HG03025 (cell line): ENCODE results near the gene SIAH1.
"Not testable (repeated sequence)": the region's sequence is repeated elsewhere in the genome, so short reads cannot be mapped to it uniquely, and the experiment has no call there.

Experiments used
- ATAC-seq: cut with Tn5 transposase; IDR thresholded peaks from one replicate; pipeline ENCODE4 v1.9.1; 2021; ENCODE audit warnings: mild to moderate bottlenecking, moderate library complexity; ENCODE audit not compliant: unreplicated experiment, low FRiP score

The SIAH1 gene, protein sequence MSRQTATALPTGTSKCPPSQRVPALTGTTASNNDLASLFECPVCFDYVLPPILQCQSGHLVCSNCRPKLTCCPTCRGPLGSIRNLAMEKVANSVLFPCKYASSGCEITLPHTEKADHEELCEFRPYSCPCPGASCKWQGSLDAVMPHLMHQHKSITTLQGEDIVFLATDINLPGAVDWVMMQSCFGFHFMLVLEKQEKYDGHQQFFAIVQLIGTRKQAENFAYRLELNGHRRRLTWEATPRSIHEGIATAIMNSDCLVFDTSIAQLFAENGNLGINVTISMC

GRCh38 chr16:48385253-48386150, at the start of gene SIAH1:
Gene SIAH1, minus strand, starts transcription at chr16:48385413. Its CDS starts 22,985 bp downstream, at chr16:48362428.
- ATAC-seq = peak; percentile 68

DNA sequence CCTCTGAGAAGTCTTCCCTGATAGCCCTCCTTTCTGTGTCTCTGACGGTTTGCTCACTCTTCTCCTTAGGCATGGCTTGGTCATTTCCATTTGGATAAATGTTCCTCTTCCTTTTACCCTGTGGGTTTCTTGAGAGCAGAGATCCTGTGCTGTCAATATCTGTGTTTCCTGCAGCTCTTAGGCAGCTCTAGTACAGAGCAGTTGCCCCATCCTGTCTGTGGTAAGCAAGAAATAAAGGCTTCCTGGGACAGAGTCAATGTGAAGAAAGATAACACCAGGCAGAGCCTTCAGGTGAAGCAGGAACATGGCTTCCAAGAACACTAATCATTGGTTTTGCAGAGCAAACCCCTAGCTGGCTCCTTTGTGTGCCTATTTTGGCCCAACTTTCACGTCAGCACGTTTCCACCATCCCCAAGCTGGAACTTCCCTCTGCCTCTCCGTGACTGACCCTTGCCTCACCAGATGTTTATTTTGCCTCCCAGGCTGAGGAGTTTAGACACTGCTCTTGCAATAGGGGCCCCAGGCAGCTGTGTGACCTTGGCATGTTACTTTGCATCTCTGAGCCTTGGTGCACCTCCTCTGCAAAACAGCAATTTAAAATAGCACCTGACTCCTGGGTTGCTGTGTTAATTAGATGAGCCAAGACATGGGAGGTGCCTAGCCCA, 49.6 kb upstream of the SIAH1 start:
- ATAC-seq = no peak

GRCh38 chr16:48433850-48434530, 48.8 kb upstream of the SIAH1 start:
- ATAC-seq = no peak

- ATAC-seq = no peak
These were observed 48.1 kb upstream of the SIAH1 start for GRCh38 chr16:48433116-48433849.

DNA sequence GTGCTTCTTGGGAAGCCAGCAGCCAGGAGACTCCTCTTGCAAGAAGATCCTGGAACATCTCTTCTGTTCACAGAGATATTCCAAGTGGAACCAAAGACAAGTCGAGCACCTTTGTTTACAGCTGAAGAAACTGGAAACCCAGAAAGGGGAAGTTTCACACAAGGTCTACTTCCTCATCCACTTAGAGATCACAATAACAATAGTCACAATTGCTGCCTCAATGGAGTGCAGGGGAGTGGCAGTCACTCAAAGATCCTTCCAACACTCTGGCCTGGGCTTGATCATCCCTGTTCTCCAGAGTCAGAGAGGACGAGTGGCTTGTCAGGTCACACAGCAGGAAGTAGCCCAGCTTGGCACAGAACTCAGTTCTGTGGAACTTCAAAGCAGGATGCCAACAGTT, 46.9 kb upstream of the SIAH1 start:
- peak; percentile 85 for ATAC-seq

DNA sequence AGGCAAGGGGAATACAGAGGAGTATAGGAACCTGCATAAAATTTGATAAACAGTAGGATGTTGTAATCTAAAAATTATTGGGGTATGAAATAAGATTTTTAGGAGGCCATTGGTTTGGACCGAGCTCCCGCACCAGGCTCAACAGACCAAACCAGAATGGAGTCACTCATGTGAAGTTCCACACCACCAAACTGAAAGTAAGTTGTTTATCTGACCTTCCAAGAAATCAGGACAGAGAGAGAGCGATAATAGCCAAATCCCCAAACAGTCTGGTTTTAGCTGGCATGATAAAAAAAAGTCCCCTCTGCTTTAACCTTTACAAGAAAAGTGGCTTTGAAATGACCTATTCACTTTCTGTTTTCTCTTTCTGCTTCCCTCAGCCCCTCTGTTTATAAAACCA, 45.7 kb upstream of the SIAH1 start:
- ATAC-seq = no peak

GRCh38 chr16:48426244-48427141, 41.3 kb upstream of the SIAH1 start:
- no peak for ATAC-seq

GRCh38 chr16:48422537-48422936, 37.3 kb upstream of the SIAH1 start:
- no peak for ATAC-seq

- no peak for ATAC-seq
These were observed 36.5 kb upstream of the SIAH1 start for GRCh38 chr16:48421741-48422140.

GRCh38 chr16:48420437-48420836, 35.2 kb upstream of the SIAH1 start:
- ATAC-seq = no peak

DNA sequence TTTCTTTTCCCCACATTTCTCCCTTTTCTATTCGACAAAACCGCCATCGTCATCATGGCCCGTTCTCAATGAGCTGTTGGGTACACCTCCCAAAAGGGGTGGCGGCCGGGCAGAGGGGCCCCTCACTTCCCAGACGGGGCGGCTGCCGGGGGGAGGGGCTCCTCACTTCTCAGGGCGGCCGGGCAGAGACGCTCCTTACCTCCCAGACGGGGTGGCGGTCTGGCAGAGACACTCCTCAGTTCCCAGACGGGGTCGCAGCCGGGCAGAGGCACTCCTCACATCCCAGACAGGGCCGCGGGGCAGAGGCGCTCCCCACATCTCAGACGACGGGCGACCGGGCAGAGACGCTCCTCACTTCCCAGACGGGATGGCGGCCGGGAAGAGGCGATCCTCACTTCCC, 31.4 kb upstream of the SIAH1 start:
- ATAC-seq = not testable (repeated sequence)

GRCh38 chr16:48413272-48413671, 28.1 kb upstream of the SIAH1 start:
- no peak for ATAC-seq

DNA sequence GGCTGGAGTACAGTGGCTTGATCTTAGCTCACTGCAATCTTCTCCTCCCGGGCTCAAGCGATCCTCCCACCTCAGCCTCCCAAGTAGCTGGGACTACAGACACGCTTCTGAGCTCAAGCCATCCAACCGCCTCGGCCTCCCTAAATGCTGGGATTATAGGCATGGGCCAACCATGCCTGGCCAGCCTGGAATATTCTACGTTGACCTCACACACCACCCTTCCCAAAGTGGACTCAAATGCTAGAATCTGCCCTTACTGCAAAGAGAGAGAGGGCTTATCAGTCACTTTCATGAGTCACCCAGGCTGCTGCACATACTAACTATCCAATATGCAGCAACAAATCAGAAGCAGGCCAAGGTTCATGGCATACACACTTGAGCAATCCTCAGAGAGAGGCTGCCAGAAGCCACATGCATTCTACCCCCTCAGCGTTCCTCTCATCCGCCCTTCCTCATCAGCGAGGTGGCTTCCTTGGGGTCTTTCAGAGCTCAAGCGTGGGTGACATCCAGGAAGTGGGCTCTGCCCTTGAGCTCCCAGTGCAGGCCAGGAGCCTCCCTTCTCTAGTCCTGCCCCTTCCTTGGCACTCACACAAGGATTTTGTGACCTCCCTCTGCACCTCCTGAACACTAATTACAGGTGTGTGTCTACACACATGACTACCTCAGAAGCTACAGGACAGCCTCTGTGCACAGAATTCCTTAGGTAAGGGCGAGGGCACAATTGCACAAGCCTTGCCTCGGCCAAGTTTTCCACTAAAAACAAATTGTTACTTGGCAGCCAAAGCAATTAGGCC, 24.8 kb upstream of the SIAH1 start:
- ATAC-seq = no peak

DNA sequence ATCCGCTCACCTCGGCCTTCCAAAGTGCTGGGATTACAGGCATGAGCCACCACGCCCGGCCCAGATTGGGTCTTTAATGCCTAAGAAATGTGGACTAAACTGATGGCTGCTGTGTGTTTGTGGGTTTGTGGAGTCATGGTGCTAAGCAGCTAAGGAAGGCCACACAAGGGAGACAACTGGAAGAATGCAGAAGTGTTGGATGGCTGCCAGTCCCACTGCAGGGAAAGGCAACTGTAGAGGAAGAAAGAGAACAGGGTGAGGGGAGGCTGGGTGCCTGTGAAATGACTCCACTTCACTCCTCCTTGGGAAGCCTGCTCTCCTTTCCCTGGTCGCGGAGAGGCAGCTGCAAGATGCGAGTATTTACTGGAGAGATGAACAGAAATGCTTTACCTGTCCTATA, 23.5 kb upstream of the SIAH1 start:
- no peak for ATAC-seq

DNA sequence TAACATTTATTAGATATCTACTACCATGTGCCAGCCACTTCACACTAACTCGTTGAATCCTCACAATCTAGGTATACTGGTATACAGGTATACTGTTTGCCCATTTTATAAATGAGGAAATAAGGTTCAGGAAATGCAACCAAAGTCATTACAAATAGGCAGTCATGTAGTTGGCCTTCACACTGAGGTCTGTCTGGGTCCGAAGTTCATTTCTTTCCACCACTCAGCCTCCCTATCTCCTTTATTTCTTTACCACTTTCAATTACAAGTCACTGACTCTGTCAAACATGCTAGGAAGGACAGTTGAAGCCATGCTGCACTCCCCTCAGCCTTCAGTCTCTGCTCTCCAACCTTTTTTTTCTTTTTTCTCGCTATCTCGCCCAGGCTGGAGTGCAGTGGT, 20.7 kb upstream of the SIAH1 start:
- no peak for ATAC-seq

GRCh38 chr16:48405153-48405552, 19.9 kb upstream of the SIAH1 start:
- no peak for ATAC-seq

GRCh38 chr16:48402547-48402946, 17.3 kb upstream of the SIAH1 start:
- not testable (repeated sequence) for ATAC-seq

DNA sequence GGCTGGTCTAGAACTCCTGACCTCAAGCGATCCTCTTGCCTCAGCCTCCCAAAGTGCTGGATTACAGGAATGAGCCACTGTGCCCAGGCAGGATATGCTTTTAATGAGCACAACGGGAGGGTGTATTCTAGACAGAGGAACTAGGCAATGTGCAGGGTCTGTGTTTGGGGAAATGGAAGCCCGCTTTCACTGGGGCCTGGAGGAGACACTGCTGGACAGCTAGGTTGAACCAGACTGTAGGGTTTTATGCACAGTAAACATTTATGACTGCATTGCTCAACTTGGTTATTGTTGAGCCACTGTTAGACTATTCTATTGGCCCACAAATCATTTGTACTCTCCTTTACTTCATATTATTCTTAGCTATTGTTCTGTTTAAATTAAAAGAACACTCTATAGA, 10.2 kb upstream of the SIAH1 start:
- no peak for ATAC-seq
